Endothelial cell (in vitro differentiated cells): ENCODE data around the gene SCFD2. TPM values are rescaled to one million over a fixed set of nuclear protein-coding genes. Genes with fewer than 3 reads are reported as not detected.

Source experiments
- DNase-seq: peaks from one replicate; pipeline ENCODE4 v3.0.0; 2021; ENCODE audit warnings: low spot score
- H3K27ac Mint-ChIP-seq: one replicate; pipeline ENCODE4 v1.8.0; 2021; ENCODE audit warnings: mixed read lengths, inconsistent platforms; ENCODE audit not compliant: unreplicated experiment
- H3K27me3 Mint-ChIP-seq: one replicate; pipeline ENCODE4 v1.8.0; 2021; ENCODE audit warnings: mild to moderate bottlenecking, moderate library complexity, mixed read lengths, inconsistent platforms; ENCODE audit not compliant: unreplicated experiment
- H3K36me3 Mint-ChIP-seq: one replicate; pipeline ENCODE4 v1.8.0; 2021; ENCODE audit warnings: mild to moderate bottlenecking, low read depth, mixed read lengths, inconsistent platforms; ENCODE audit not compliant: unreplicated experiment
- H3K4me1 Mint-ChIP-seq: one replicate; pipeline ENCODE4 v1.8.0; 2021; ENCODE audit warnings: mild to moderate bottlenecking, mixed read lengths, inconsistent platforms; ENCODE audit not compliant: unreplicated experiment
- H3K4me3 Mint-ChIP-seq: one replicate; pipeline ENCODE4 v1.8.0; 2021; ENCODE audit warnings: mild to moderate bottlenecking, mixed read lengths, inconsistent platforms; ENCODE audit not compliant: unreplicated experiment
- H3K9me3 Mint-ChIP-seq: one replicate; pipeline ENCODE4 v1.8.0; 2021; ENCODE audit warnings: mixed read lengths, inconsistent platforms; ENCODE audit not compliant: unreplicated experiment
- total RNA-seq: library from RNA; stranded (reverse); fragmentation: NEBNext Ultra II Directional; extraction: Animal tissue kit (Norgen Biotek cat#: 25700); gene quantifications from one replicate; pipeline ENCODE4 v1.2.1, GENCODE V29; 2021; ENCODE audit not compliant: unreplicated experiment
- TF ChIP-seq, protein P1 (sequence below): fragments of 200-600 bp; sonication (generic); IDR thresholded peaks from one replicate; pipeline ENCODE4 v1.5.0; 2021; ENCODE audit warnings: antibody characterized with exemption; ENCODE audit not compliant: unreplicated experiment

The SCFD2 gene
- total RNA-seq, 1 donor from 2014 or later = 13.6 TPM

- Mint-ChIP-seq H3K27ac (no peak overlapping the region), H3K4me1 (peaks cover 3% of the 10 kb centered on the region)
- no peak for DNase-seq
Measured at GRCh38 chr4:53168228-53168627, 197.6 kb downstream of the SCFD2 start.

GRCh38 chr4:53162969-53163368, 202.9 kb downstream of the SCFD2 start:
- peaks cover 11% of the 10 kb centered on the region for H3K4me1 Mint-ChIP-seq
- TF ChIP-seq, protein P1, sequence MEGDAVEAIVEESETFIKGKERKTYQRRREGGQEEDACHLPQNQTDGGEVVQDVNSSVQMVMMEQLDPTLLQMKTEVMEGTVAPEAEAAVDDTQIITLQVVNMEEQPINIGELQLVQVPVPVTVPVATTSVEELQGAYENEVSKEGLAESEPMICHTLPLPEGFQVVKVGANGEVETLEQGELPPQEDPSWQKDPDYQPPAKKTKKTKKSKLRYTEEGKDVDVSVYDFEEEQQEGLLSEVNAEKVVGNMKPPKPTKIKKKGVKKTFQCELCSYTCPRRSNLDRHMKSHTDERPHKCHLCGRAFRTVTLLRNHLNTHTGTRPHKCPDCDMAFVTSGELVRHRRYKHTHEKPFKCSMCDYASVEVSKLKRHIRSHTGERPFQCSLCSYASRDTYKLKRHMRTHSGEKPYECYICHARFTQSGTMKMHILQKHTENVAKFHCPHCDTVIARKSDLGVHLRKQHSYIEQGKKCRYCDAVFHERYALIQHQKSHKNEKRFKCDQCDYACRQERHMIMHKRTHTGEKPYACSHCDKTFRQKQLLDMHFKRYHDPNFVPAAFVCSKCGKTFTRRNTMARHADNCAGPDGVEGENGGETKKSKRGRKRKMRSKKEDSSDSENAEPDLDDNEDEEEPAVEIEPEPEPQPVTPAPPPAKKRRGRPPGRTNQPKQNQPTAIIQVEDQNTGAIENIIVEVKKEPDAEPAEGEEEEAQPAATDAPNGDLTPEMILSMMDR = no peak
- no peak overlapping the region for H3K27ac Mint-ChIP-seq
- no peaks in the 10 kb centered on the region for H3K9me3 Mint-ChIP-seq
- H3K36me3 Mint-ChIP-seq = no peaks in the 10 kb centered on the region
- DNase-seq = no peak
- H3K27me3 Mint-ChIP-seq = peaks cover 2% of the 10 kb centered on the region
- H3K4me3 Mint-ChIP-seq = no peak overlapping the region

More at GRCh38 chr4:53168228-53168627, 197.6 kb downstream of the SCFD2 start:
- peaks cover 2% of the 10 kb centered on the region for H3K27me3 Mint-ChIP-seq
- no peaks in the 10 kb centered on the region for H3K36me3 Mint-ChIP-seq
- TF ChIP-seq, protein P1 = no peak
- H3K4me3 Mint-ChIP-seq = no peak overlapping the region
- H3K9me3 Mint-ChIP-seq = no peaks in the 10 kb centered on the region

DNA sequence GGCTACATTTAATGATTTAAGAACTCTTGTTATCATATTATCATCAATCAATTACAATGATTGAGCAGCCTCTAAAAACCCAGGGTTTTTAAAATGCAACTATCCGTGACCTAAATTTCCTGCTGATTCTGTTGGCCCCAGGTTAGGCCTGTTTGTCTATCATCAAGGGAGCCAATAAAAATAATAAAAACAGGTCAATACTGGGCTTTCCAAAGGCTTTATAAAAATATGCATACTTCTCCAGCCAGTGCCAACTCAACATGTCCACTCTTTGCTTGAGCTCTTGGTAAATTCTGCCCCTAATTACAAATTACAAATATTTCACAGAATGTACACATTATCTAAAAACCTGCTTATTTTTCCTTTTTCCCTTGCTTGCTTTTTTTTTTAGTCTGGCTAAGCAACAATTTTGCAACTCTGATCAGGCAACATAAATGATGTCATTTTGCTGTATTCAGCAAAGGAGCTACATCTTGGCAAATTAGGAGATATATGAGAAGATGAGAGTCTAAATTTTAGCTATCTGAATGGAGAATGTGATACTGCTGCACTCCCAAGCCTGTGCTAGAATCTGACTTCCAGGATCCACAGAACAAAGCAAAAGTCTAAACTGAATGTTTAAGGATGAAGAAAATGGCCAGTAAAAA, 204.0 kb downstream of the SCFD2 start:
- TF ChIP-seq, protein P1 = no peak
- Mint-ChIP-seq H3K4me1 (peaks cover 11% of the 10 kb centered on the region), H3K27ac (no peak overlapping the region), H3K4me3 (no peak overlapping the region), H3K9me3 (no peaks in the 10 kb centered on the region), H3K36me3 (no peaks in the 10 kb centered on the region), H3K27me3 (peaks cover 2% of the 10 kb centered on the region)
- no peak for DNase-seq

GRCh38 chr4:53161051-53161786, 204.6 kb downstream of the SCFD2 start:
- peaks cover 2% of the 10 kb centered on the region for H3K27me3 Mint-ChIP-seq
- TF ChIP-seq, protein P1 = no peak
- DNase-seq = no peak
- peaks cover 11% of the 10 kb centered on the region for H3K4me1 Mint-ChIP-seq
- no peak overlapping the region for H3K27ac Mint-ChIP-seq
- no peaks in the 10 kb centered on the region for H3K36me3 Mint-ChIP-seq
- no peak overlapping the region for H3K4me3 Mint-ChIP-seq
- no peaks in the 10 kb centered on the region for H3K9me3 Mint-ChIP-seq

DNA sequence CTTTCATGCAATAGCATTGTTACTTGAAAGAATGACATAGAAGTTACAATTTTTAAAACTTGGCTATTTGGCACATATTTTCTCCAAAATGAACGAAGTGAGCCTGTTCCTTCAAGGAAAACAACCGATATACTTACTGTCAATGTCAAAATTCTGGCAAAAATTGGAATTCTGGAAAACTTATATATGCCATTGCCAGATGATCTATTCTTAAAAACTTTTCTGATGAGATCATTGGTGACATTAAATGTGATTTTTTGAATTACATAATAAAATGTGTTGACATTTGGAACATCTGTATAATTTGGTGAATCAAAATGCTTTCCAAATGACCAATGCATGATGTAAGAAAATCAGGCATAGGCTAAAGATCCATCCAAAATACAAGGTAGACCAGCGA, 209.0 kb downstream of the SCFD2 start:
- peaks cover 8% of the 10 kb centered on the region for H3K4me1 Mint-ChIP-seq
- peaks cover 5% of the 10 kb centered on the region for H3K27me3 Mint-ChIP-seq

More for the DNA sequence above, 209.0 kb downstream of the SCFD2 start:
- Mint-ChIP-seq H3K36me3 (peaks cover 19% of the 10 kb centered on the region), H3K27ac (no peak overlapping the region), H3K9me3 (peaks cover 5% of the 10 kb centered on the region), H3K4me3 (no peak overlapping the region)
- TF ChIP-seq, protein P1 = no peak
- DNase-seq = no peak
